CD1c-positive myeloid dendritic cell (primary cell): ENCODE results near the gene FAM89B.
"Not testable (repeated sequence)": the region's sequence is repeated elsewhere in the genome, so short reads cannot be mapped to it uniquely, and the experiment has no call there.

Source experiments
- DNase-seq: peaks from one replicate; pipeline ENCODE4 v3.0.0-alpha.2; 2016; ENCODE audit errors: extremely low spot score

FAM89B gene

DNA sequence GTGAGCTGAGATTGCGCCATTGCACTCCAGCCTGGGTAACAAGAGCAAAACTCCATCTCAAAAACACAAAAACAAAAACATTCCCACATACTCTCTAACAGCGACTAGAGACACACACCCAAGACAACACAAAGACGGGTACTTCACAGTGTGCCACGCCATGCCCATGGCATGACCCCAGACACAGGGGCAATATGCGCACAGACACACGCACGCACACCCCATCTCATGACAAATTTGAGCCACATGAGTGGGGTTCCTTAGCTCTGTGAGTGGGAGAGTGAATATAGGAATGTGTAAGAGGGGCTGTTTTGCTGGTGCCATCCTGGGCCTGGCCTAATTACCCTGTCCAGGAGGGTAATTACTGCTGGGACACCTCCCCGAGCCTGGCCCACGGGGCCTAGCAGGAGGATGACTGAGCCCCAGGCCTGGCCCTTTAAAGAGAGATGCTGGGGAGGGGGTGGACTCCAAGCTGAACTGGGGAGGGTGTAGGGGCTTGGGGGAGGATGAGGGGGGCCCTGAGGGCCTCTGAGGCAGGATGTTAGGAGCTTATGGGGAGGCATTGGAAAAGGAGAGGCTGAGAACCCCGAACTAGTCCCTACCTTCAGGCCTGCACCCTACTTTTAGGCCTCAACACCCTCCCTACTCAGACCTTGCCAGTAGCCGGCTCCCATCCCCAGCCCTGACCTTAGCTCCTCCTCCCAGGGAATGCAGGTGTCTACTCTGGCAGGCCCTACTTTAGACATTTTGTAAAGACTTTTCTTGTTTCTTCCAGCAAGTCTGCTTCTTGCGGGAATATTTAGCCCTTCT is 15.7 kb upstream of the FAM89B start:
- DNase-seq: no peak

DNA sequence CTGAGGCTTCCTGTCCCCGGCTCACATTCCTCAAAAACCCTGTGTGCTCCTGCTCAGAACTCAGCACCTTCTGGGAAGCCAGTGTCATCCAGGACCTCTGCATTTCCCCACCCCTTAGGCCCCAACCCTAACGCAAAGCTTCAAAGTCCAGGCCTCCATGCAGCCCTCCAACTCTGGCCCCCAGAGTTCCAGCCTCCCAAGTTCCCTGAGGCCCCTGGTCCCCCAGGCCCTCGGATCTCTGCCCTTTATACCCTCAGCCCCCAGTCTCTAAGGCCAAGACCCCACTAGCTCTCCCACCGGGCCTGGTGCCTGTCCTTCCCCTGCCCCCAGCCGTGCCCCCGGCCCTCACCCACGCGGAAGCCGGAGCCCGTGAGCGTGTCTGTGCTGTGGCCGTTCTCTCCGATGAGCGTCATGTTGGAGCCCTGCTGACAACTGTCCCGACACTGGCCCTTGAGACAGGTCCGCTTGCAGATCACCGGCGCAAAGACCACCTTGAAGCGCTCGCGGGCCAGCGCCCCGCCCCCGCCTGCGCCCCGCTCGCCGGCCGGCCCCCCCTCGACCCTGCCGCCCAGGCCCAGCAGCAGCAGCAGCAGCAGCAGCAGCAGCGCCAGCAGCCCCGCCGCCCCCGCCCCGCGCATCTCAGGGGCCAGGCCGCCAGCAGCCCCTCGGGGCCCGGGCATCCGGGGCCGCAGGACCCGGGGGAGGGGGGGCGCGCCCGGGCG is 14.9 kb upstream of the FAM89B start:
- no peak for DNase-seq

DNA sequence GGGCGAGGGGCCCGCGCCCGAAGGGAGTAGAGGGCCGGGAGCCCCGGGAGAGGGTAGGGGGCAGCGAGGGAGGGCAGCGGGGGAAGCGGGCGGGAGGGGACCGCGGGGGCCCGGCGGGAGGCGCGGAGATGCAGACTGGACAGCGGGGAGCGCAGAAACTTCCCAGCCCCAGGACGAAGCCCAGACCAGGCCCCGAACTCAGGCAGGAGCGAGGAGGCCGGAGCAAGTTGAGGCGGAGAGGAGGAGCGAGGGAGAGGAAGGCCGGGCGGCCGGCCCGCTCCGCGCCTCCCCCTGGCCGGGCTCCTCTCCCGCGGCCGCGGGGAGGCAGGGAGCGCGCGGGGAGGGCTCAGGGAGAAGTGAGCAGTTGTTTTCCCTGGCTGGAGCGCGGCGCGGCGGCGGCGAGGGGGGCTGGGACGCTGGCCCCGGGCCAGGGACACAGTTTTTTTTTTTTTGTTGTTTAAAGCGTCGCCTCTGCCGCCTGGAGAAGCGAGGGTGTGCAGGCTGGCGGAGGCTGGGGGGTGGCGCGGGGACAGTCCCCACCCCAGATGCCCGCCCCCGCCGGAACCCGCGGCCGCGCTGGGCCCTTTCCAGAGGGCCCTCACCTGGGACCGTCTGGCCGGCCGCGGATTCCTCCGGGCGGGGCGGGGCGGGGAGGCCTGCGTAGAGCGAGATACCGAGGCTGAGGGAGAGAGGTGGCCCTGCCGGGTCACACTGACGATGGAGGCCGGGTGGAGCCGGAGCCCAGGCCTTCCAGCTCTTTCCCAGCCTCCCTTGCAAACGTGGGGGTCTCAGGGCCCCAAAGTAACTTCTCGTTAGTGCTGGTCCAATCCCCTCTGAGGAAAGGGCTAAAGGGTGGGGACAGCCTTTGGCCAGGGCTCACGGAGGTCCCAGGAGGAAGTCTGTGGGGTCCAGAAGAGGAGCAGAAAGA is 14.1 kb upstream of the FAM89B start, which contains the start of gene LTBP3:
Gene LTBP3 (minus strand): TSS at position 358 of the 928 bp plus-strand sequence. CDS start 400 bp downstream, outside the sequence.
- peak; percentile 62 for DNase-seq

DNA sequence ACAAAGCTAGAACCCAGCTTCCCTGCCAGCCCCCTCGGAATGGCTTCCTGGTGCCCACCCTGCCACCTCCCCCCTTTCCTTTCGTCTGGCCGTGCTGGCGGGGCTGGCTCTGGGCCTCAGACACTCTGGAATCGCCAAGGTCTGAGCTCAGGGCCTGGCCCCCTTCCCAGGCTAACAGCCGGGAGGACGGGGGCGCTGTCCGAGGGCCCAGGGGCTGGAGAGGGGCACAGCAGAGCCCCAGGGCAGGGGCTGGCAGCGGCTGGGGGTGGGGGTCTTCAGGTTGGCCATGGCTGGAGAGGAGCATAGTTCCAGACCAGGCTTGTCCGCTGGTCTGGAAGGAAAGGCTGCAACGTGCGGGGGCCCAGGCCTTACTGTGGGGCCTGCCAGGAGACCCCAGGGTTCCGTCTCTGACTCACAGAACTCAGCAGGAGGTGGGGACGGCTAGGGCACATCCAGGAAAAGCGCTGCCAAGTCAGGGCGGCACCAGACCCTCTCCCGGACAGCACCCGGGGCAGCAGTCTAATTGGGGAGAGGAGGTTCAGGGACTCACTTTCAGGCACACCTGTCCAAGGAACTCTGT is 13.3 kb upstream of the FAM89B start:
- no peak for DNase-seq

DNA sequence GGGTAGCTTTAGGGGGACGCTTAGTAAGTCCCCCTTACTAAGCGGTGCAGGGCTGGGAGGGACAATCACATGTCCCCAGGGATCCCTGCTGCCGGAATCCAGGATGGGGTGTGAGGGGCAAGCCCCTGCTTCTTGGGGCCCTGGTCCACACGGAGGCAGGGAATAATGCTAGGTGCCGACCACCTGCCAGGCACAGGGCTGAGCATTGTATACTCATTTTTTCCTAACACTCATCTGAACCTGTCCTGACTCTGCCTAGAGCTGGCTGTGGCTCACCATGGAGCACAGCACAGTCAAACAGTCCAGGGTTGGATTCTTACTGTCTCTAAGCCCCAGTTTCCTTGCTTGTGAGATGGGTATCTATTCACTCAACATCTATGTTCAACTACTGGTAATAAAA is 12.8 kb upstream of the FAM89B start:
- DNase-seq: no peak

DNA sequence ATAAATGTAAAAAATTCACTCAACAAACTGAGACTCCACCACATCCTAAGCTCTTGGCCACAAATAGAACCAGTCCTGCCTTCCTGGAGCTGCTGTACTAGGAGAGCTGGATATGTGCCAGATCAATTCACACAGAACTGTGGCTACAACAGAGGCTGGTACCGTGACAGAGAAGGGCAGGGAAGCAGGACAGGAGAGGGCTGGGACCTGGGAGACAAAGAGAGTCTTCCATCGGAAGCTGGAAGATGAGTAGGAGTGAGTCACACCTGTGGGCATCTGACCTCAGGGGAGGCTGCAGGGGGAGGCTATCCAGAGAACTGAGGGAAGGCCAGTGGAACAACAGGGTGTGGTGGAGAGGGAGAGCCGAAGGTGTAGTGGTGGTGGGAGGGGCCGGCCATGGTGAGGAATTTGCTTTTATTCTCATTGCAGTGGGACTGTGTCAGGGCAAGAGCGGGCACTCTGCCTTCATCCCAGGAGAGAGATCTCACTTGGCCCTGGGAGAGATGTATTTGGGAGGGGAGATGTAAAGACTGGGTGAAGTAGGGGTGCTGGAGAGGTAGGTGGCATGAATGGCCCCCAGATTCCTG is 12.3 kb upstream of the FAM89B start:
- no peak for DNase-seq

GRCh38 chr11:65560555-65561418 is 11.6 kb upstream of the FAM89B start:
- no peak for DNase-seq

DNA sequence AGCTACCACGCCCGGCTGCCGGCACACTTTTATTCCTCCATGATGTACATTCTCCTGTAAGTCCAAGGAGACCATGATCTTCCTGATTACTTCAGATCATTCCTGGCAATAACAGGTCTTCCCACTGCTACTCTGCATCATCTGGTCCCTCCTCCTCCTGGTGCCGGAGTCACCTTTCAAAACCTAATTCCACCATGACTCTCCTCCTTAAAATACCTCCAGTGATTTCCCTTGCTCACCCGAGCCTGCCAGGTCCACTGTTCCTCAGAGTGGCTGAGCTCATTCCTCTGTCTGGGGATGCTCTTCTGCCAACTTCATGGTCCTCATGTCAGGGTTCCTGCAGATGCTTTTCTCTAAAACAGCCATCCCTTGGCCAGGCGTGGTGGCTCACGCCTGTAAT is 10.3 kb upstream of the FAM89B start:
- DNase-seq: no peak

- DNase-seq: no peak
These were observed 9.6 kb upstream of the FAM89B start for GRCh38 chr11:65562788-65563187.

GRCh38 chr11:65563601-65564000 is 8.7 kb upstream of the FAM89B start:
- DNase-seq: no peak

- not testable (repeated sequence) for DNase-seq
These were observed 7.3 kb upstream of the FAM89B start for GRCh38 chr11:65564879-65565559.

- no peak for DNase-seq
These were observed 6.5 kb upstream of the FAM89B start for GRCh38 chr11:65565624-65566453.

DNA sequence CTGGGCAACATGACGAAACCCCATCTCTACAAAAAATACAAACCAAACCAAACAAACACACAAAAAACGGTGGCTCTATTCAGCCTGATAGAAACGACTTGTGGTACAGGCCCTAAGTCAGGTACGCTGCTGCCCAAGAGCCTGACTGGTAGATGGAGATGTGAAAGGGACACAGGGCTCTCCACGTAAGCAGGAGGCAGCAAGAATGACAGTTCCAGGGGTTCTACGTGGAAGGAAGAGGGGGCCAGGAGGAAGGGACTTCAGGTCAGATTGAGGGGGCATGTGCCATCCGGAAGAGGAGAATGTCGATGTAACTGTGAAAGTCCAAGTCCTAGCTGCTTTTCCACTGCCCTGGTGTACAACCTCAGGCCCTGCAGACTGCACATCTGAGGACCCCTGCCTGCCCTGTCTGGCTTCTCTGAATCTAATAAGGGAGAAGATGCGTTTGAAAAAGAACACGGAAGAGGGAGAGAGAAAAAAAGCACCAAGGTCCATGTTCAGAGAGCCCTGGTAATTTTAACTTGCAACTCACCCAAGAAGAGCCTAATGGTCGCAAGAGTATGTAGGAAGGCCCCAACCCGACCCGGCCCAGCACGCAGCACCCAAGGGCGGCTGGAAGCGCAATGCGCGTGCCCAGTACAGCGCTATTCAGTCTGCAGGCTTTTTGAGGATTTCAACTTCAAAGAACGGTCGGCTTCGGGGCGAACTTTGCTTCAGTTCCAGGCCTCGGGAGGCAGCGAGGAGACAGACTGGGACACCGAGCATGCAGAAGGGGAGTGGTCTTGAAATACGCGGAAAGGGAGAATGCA is 3.0 kb upstream of the FAM89B start:
- DNase-seq: no peak

DNA sequence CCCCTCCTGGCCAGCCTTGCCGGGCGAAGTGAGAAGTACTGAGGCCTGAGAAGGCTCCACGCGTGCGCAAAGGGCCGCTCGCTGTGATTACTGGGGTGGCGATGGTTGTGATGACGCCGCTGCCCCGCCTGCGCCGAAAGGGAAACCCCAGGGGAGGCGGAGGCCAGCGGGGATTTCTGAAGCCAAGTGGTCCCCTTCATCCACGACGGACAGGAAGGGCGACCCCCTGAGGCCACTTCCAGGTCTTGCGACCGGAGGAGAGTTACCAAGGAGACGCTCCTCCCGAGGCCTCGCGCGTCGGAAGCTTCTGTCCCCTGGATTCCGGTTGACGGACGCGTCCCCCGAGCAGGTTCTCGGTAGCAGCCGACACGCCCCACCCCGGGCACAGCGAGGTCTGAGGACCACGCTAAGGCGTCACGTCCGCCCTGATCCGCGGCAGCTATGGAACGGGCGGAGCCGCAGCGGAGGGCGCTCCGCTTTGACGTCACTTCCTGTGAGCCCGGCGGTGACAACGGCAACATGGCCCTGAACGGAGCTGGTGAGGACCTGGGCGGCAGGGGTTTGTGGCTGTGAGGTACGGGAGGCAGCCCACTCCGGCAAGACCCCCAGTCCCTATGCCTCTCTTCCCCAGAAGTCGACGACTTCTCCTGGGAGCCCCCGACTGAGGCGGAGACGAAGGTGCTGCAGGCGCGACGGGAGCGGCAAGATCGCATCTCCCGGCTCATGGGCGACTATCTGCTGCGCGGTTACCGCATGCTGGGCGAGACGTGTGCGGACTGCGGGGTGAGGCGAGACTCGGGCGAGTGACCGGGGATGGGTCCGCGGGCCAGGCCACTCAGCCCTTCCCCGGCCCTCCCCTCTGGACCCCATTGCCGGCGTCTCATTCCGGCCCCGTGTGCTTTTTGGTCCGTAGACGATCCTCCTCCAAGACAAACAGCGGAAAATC is 2.1 kb upstream of the FAM89B start, which contains the start of gene ZNRD2:
Gene ZNRD2 (plus strand): TSS at position 505 of the 946 bp plus-strand sequence. CDS start 15 bp downstream, at position 520.
- peak; percentile 99 for DNase-seq

GRCh38 chr11:65571420-65571819 is 918 bp upstream of the FAM89B start:
- DNase-seq: no peak

DNA sequence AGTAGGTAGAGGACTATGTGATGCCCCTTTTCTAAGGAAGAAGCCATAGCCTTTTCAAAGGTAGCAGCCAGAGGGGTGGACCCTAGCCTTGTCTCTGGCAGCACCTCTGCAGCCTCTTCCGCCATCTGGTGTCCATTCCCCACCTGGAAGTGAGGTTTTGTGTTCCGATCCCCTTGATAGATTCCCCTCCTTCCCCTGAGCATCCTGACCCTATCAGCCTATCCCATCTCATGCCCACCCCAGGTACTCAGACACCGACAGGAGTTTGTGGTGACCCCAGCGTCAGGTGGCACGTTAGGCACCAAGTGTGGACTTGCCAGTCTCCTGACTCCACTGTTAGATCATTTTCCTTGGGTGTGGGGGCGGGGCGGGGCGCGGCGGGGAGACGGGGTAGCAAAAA is 398 bp upstream of the FAM89B start:
- no peak for DNase-seq
